COLO668 (cell line): ENCODE measurements around the gene SALL2.
A peak's percentile ranks its signal among the peaks of the same experiment; 100 is the strongest.

Experiments
- DNase-seq: peaks from one replicate; lab custom pipeline; 2025; ENCODE audit not compliant: unreplicated experiment; lab: John Stamatoyannopoulos, UW

The SALL2 gene

DNA sequence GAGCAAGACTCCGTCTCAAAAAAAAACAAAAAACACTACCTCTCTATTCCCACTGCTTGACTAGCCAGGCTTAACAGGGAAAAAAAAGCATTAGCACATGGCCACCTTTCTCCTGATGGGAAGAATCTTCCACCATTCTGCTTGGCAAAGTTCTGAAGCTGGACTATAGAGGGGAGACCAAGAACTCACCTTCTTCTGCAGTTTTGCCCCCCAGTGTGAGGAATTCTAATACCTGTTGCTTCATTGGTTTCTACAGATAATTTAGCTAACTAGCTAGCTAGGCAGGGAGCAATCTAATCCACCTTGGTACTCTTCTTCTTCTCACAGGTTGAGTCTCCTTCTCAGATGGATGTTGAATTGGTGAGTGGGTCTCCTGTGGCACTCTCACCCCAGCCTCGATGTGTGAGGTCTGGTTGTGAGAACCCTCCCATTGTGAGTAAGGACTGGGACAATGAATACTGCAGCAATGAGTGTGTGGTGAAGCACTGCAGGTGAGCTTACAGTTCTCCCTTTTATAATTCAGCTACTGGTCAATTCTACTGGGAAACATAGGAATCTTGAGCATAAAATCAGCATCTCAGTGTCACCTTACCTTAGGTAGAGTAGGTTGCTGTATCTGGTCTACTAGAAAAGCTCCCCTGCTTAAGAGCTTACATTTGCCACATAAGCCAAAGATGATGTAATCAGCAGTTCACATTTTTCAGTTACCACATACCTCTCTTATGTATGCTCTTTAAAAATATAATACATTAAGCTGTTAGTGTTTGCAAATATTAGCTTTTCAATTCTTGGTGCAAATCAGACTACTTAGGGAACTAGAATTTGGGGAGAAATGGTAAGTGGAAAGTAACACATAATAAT, 31.0 kb downstream of the SALL2 start:
- no peak for DNase-seq

DNA sequence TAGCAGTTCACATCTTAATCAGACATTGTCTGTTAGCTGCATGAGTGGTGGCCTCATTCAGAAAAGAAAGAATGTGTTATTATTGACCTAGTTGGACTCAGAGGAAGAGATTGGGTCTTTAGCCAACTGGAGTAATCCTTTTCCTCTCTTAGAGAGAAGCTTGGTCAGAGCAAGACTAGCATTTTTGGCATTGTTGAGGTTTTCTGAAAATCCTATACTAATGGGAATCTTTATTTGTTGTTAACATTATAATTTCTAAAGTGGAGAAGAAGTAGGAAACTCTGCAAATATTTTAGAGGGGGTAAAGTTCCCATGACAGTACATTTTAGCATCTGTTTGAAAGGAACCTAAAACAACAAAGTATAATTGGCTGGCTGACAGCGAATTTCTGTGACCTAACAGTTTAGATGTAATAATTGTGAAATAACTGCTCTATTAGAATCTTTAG, 39.5 kb downstream of the SALL2 start:
- no peak for DNase-seq

DNA sequence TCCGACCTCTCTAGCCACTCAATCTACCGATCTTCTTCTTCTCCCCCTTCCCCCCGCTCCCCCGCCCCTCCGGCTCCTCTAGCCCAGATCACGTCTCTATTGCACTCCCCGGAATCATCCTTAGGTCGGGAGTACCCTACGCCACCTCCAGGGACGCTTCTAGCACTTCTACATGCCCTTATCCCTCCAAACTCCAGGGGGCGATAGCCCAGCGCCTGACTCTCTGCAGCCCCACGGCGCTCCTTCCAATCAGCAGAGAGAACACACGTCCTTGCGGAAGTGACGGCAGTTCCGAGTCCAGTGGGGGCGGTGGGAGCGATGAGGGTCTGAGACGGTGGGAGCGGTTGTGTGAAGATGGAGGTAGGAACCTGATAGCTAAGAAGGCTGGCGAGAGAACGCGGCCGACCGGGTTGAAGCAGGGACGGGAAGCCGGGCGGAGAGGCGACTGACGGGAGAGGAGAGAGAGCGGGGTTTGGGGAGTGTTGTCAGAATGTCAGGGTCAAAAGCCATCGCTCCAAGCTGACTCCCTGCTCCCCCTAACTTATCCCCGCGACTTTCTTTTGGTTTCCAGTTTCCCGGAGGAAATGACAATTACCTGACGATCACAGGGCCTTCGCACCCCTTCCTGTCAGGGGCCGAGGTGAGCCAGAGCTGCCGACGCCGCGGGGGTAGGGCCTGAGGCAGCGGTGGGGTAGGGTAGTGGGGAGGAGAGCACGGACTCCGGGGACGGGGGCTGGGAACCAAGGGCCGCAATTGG, 49.0 kb downstream of the SALL2 start, which contains the start of the genes RAB2B and TOX4:
TSS of gene RAB2B (minus strand) at position 35 of the 757 bp plus-strand sequence. CDS start 87 bp downstream, outside the sequence.
TSS of gene TOX4 (plus strand) at position 271 of the 757 bp plus-strand sequence. CDS start at position 355, 84 bp downstream.
- peak; percentile 97 for DNase-seq

DNA sequence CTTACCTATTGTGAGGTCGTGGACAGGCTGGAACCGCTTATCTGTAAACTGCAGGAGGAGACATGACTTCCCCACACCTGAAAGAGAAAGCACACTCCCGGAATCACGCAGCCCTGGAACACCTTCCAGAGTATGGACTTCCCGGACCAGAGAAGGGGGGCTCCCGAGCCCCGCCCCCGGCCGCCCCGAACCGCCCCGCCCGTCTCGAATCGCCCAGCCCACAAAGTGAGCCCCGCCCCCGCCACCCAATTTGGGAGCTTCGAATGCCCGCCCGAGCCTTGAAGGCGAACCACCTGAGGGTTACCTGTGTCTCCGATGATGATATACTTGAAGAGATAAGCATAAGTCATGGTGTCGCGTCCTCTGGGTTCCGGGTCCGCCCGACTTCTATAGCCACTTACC, 49.6 kb downstream of the SALL2 start:
- DNase-seq = peak; percentile 93

DNA sequence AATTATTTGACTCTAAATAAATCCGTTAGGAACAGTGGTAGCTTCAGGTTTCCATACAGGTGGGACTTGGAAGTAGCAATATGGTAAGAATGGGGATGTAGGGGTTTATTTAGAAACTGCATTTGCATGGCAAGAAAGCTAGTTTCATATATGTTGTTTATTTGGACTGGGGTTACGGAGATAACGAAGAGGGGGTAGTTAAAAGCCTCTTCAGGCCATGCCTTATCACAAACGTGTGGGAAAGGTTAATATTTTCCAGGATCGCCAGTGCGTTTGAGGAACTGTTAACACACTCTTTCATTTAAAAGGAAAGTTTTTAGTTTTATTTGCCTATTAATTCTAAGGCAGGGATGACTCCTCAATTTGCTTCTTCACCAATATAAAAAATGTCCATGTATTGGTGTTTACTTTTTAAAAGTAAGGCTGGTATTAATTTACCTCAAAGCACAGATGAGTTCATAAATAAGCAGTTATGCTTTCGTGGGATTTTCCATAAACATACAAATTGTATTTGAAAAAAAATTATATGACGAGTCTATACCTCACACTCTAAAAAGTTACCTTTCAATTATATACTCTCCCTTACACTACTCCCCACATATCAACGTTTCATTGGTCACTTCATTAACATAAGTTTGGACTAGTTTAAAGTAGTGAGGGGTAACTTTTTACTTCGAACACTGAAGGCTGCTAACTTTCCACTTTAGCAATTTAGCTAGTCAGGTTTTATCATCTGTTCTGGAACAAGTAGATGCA, 50.2 kb downstream of the SALL2 start:
- no peak for DNase-seq
